GM21423 (cell line): ENCODE measurements around the gene ACTN1.

ENCODE experiments used
- ATAC-seq: cut with Tn5 transposase; IDR thresholded peaks from one replicate; pipeline ENCODE4 v1.9.1; 2021; ENCODE audit warnings: mild to moderate bottlenecking, moderate library complexity; ENCODE audit not compliant: unreplicated experiment

The ACTN1 gene

GRCh38 chr14:68840454-68840853 lies 138.6 kb downstream of the ACTN1 start:
- ATAC-seq: no peak

- no peak for ATAC-seq
Observed at GRCh38 chr14:68836082-68836481, 143.0 kb downstream of the ACTN1 start.

- no peak for ATAC-seq
Observed at GRCh38 chr14:68834816-68835215, 144.3 kb downstream of the ACTN1 start.

GRCh38 chr14:68828698-68829097 lies 150.4 kb downstream of the ACTN1 start:
- no peak for ATAC-seq

GRCh38 chr14:68825729-68826128 lies 153.4 kb downstream of the ACTN1 start:
- no peak for ATAC-seq

- no peak for ATAC-seq
Observed at GRCh38 chr14:68824517-68825347, 154.4 kb downstream of the ACTN1 start.

GRCh38 chr14:68824207-68824516 lies 154.9 kb downstream of the ACTN1 start:
- ATAC-seq: no peak
